Peyer's patch (tissue), 4 donors: Measurements from ENCODE around the gene VTN. TPM values are rescaled to one million over a fixed set of nuclear protein-coding genes. Genes with fewer than 3 reads are reported as not detected.

Experiments used
- DNase-seq, 3 donors: peaks; one replicate each; pipeline ENCODE4 v3.0.0-alpha.2; 2017 to 2019
- H3K27ac ChIP-seq, 4 donors: fragments of 200-600 bp; sonication (generic); one replicate each; pipeline ENCODE4 v1.5.1; 2016 to 2019
- H3K27me3 ChIP-seq, 2 donors: fragments of 200-600 bp; sonication (generic); one replicate each; pipeline ENCODE4 v1.5.1; 2019
- H3K36me3 ChIP-seq, 3 donors: fragments of 200-600 bp; sonication (generic); one replicate each; pipeline ENCODE4 v1.5.1; 2016 to 2019
- H3K4me1 ChIP-seq, 4 donors: fragments of 200-600 bp; sonication (generic); one replicate each; pipeline ENCODE4 v1.5.1; 2016 to 2019
- H3K4me3 ChIP-seq, 4 donors: fragments of 200-600 bp; sonication (generic); 1 replicate in 3 of 4; 2 replicates in 1 of 4; pipeline ENCODE4 v1.5.1; 2016 to 2019; ENCODE audit warnings: mild to moderate bottlenecking in 1 of 4
- H3K9me3 ChIP-seq, 4 donors: fragments of 200-600 bp; sonication (generic); one replicate each; pipeline ENCODE4 v1.5.1; 2016 to 2019; ENCODE audit warnings: mild to moderate bottlenecking in 1 of 4
- CTCF ChIP-seq, 6 experiments: fragments of 450-650 bp in 4 of 6; fragments of 200-600 bp in 2 of 6; sonication (generic) in 1 of 6; IDR thresholded peaks; one replicate each; pipeline ENCODE4 v1.5.1; 2017 to 2019; ENCODE audit warnings: antibody characterized with exemption in 6 of 6, mild to moderate bottlenecking in 3 of 6, moderate library complexity in 1 of 6
- POLR2A ChIP-seq, 2 donors: fragments of 450-650 bp; IDR thresholded peaks; one replicate each; pipeline ENCODE4 v1.5.1; 2017; ENCODE audit warnings: antibody characterized with exemption in 2 of 2, mild to moderate bottlenecking in 2 of 2, moderate library complexity in 2 of 2
- total RNA-seq, 4 donors: library from RNA; depleted of rRNA; stranded (reverse); fragments of >200 nt; gene quantifications; one replicate each; pipeline ENCODE4 v1.1.0, GENCODE V29; 2016

The VTN gene
- total RNA-seq, 4 donors from 2014 or later: 0.57 TPM; not detected in 3

- Histone ChIP-seq H3K9me3 (no peaks in the 10 kb centered on the region), H3K36me3 (peaks cover 0 to 41% (median 0%) of the 10 kb centered on the region in 3 donors), H3K4me1 (peaks cover 0 to 2% (median 0%) of the 10 kb centered on the region in 4 donors), H3K27ac (no peak overlapping the region), H3K27me3 (no peaks in the 10 kb centered on the region), H3K4me3 (no peak overlapping the region)
- TF ChIP-seq CTCF (IDR thresholded peaks at IDR 0.05) (no peak), POLR2A (IDR thresholded peaks at IDR 0.05) (no peak)
- DNase-seq: no peak
Observed at GRCh38 chr17:28328325-28328724, 41.8 kb downstream of the VTN start.

GRCh38 chr17:28327709-28328108 is 42.4 kb downstream of the VTN start:
- Histone ChIP-seq H3K4me3 (no peak overlapping the region), H3K36me3 (peaks cover 0 to 41% (median 0%) of the 10 kb centered on the region in 3 donors), H3K27ac (no peak overlapping the region), H3K9me3 (no peaks in the 10 kb centered on the region), H3K27me3 (no peaks in the 10 kb centered on the region), H3K4me1 (no peaks in the 10 kb centered on the region)
- peak in 1 of 3 donors; percentile 2 for DNase-seq
- TF ChIP-seq CTCF (IDR thresholded peaks at IDR 0.05): no peak
- TF ChIP-seq POLR2A (IDR thresholded peaks at IDR 0.05): no peak

- peaks cover 0 to 41% (median 0%) of the 10 kb centered on the region in 3 donors for H3K36me3 ChIP-seq
- H3K27me3 ChIP-seq: no peaks in the 10 kb centered on the region
- no peak overlapping the region for H3K4me3 ChIP-seq
- no peak for TF ChIP-seq POLR2A (IDR thresholded peaks at IDR 0.05)
- TF ChIP-seq CTCF (IDR thresholded peaks at IDR 0.05): no peak
- peak in 1 of 3 donors; percentile 3 for DNase-seq
- no peaks in the 10 kb centered on the region for H3K9me3 ChIP-seq
- H3K27ac ChIP-seq: no peak overlapping the region
- H3K4me1 ChIP-seq: no peaks in the 10 kb centered on the region
Observed at GRCh38 chr17:28327031-28327607, 43.0 kb downstream of the VTN start.

- peaks cover 0 to 33% (median 0%) of the 10 kb centered on the region in 3 donors for H3K36me3 ChIP-seq
- no peaks in the 10 kb centered on the region for H3K4me1 ChIP-seq
- no peak overlapping the region for H3K4me3 ChIP-seq
- peak in 1 of 3 donors; percentile 1 for DNase-seq
- H3K27me3 ChIP-seq: no peaks in the 10 kb centered on the region
- H3K9me3 ChIP-seq: no peaks in the 10 kb centered on the region
- H3K27ac ChIP-seq: no peak overlapping the region
- TF ChIP-seq CTCF (IDR thresholded peaks at IDR 0.05) (no peak), POLR2A (IDR thresholded peaks at IDR 0.05) (no peak)
Observed at GRCh38 chr17:28326114-28326513, 44.0 kb downstream of the VTN start.

- peak in 1 of 3 donors; percentile 8 for DNase-seq
- Histone ChIP-seq H3K4me3 (no peak overlapping the region), H3K27ac (no peak overlapping the region), H3K27me3 (no peaks in the 10 kb centered on the region), H3K4me1 (peaks cover 0 to 2% (median 0%) of the 10 kb centered on the region in 4 donors), H3K9me3 (no peaks in the 10 kb centered on the region), H3K36me3 (peaks cover 0 to 24% (median 0%) of the 10 kb centered on the region in 3 donors)
- TF ChIP-seq CTCF (IDR thresholded peaks at IDR 0.05) (no peak), POLR2A (IDR thresholded peaks at IDR 0.05) (no peak)
Observed at GRCh38 chr17:28325211-28325610, 44.9 kb downstream of the VTN start.
